Middle frontal gyrus (tissue), 1 donor: ENCODE data around the gene TTLL4.
A peak's percentile ranks its signal among the peaks of the same experiment; 100 is the strongest.
"Not testable (repeated sequence)": the region's sequence is repeated elsewhere in the genome, so short reads cannot be mapped to it uniquely, and the experiment has no call there.

Source experiments
- DNase-seq: peaks from one replicate; pipeline ENCODE4 v3.0.0-alpha.2; 2015; ENCODE audit warnings: low spot score; ENCODE audit errors: extremely low spot score

Gene TTLL4

GRCh38 chr2:218745559-218746469, 35.2 kb downstream of the TTLL4 start:
- DNase-seq: peak; percentile 87

DNA sequence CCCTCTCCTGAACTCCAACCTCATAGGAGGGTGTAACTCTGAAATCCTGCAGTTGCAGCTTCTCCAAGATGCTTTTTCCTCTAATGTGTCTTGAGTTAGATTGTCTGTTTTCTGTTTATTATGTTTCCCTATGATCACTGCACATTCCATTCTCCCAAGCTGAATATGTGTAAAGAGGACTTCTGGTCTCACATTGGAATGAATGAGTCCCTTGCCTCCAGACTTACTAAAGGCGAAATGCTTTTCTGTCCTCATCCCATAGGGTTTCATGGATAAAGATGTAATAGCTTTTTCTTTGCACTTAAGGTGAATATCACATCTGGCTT, 35.8 kb downstream of the TTLL4 start:
- no peak for DNase-seq

DNA sequence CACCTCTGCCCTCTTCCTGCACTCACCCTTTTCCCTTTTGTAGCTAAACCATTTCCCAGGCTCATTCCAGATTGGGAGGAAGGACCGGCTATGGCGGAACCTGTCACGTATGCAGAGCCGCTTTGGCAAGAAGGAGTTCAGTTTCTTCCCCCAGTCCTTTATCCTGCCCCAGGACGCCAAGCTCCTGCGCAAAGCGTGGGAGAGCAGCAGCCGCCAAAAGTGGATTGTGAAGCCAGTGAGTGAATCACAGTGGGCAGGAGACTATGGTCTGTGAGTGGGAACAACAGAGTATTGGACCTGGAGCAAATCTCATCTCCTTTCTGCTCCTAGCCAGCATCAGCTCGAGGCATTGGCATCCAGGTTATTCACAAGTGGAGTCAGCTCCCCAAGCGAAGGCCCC, 36.3 kb downstream of the TTLL4 start:
- DNase-seq: no peak

- no peak for DNase-seq
Measured at GRCh38 chr2:218748741-218749441, 38.3 kb downstream of the TTLL4 start.

DNA sequence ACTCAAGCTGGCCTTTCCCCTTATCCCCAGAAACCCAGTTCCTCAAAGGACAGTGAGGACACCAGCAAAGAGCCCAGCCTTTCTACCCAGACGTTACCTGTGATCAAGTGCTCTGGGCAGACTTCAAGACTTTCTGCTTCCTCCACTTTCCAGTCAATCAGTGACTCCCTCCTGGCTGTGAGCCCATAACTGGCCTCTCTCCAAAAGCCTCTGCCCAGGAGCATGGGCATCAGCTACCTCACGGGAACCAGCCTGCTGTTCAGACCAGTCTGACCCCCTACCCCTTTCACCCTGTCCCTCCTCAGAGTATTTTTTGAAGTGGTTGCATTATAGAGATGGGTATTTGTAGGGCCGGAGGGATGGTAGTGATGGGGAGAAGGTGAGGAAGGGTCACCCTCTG, 43.6 kb downstream of the TTLL4 start:
- DNase-seq: no peak

- DNase-seq: no peak
Measured at GRCh38 chr2:218754781-218755180, 44.1 kb downstream of the TTLL4 start.

- DNase-seq: no peak
Measured at GRCh38 chr2:218755198-218755566, 44.5 kb downstream of the TTLL4 start.

- DNase-seq: no peak
Measured at GRCh38 chr2:218755567-218756404, 45.2 kb downstream of the TTLL4 start.

DNA sequence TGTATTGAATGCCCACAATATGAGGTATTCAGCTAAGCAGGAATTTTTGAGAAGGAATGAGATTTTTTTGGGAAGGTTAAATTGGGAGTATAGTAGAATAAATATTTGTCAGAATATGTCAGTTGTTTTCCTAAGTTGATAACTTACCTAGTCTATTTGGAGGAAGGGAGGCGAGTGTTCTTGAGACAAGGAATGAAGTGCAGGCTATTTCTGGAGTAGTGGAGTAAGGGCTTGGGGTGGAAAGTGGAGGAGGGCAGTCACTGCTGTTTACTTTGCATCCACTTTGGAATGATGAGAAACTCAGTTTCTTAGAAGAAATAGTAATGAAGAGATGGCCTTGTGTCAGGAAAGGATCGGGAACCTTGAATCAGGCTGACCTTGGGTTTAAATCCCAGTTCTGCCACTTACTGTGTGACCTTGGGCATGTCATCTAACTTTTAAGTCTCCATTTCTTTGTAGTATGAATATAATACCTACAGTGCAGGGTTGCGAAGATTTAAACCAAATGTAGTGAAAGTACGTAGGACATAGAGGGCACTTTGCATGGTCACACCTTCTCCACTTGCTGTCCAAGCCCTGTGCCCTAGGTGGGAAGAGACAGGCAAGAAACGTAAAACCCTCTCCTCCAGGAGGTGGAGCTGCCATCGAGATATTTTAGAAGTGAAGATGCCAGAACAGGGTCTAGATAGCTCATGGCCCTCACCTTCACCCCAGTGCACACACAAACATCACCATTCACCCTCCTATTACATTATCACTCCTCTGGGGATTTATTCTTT, 46.2 kb downstream of the TTLL4 start:
- no peak for DNase-seq

DNA sequence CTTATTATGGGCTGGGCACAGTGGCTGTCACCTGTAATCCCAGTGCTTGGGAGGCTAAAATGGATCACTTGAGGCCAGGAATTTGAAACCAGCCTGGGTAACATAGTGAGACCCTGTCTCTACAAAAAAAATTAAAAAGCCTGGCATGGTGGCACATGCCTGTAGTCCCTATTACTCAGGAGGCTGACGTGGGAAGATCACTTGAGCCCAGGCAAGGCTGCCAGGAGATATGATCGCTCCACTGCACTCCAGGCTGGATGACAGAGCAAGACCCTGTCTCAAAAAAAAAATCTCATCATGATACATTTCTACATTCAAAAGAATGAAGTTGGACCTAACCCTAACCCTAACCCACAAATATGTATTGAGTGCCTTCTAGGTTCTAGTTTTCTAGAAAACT, 51.2 kb downstream of the TTLL4 start:
- no peak for DNase-seq

- DNase-seq: not testable (repeated sequence)
Measured at GRCh38 chr2:218772759-218773158, 62.1 kb downstream of the TTLL4 start.

DNA sequence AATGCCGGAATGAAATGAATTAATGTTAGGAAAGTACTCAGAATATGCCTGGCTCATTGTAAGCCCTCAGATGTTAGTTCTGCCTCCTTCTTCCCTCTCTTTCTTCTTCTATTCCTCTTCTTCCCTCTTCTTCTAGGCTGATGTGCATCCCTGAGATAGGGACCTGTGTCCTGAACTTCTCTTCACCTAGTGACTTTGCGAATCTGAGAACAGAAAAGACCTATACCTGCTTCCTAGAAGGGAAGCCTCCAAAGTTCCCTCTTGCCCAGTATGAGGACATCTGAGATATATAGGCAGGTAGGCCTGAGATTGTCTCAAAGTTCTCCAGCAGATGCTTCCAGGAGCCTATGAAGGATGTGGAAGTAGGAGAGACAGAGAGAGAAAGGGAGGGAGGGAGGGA, 63.2 kb downstream of the TTLL4 start:
- no peak for DNase-seq

GRCh38 chr2:218776488-218776887, 65.9 kb downstream of the TTLL4 start:
- no peak for DNase-seq

- DNase-seq: no peak
Measured at GRCh38 chr2:218777276-218777990, 66.8 kb downstream of the TTLL4 start.

DNA sequence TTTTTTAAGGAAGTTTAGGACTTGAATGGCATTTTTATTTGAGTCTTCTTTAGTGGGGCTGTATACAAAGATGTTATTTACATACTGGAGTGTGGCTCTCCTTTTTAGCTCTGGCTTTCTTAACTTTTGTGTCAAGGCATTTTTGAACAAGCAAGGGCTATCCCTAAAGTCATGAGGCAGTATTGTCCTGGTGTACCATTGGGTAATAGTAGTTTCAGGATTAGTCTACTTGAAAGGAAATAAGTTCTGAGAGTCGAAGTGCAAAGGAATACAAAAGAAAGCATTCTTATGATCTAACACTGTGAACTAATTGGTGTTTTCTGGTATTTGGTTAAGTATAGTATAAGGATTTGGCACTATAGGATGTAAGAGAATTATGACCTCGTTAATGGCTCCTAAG, 69.4 kb downstream of the TTLL4 start:
- DNase-seq: no peak

DNA sequence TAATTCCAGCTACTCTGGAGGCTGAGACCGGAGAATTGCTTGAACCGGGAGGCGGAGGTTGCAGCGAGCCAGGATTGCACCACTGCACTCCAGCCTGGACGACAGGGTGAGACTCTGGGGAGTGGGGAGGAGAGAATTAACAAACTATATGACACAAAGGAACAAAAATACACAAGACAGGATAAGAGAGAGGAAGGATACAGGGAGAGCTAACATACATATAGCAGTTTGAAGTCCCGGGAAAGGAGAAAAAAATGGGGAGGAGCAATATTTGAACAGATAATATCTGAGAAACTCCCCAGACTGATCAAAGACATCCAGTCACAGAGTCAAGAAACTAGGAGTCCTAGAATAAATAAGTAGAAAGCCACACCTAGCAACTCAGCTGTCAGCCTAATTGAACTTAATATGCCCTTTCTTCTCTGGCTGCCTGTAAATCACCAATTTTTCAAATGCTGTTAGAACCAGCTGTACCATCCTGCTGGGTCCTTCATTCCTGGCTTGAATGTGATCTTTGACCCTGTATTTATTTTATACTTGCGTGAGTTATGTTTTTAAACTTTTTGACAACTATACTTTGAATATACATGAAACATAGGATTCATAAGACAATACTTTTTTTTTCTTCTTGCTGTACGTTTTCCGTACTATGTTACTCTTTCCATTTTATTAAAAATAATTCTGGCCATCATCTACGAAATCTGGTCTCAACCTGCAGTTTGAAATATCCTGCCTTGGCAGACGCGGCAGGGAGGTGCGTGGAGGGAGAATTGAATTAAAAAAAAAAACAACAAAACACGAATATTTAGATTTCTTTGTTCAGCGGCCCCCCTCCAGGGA, 70.4 kb downstream of the TTLL4 start:
- no peak for DNase-seq

GRCh38 chr2:218781691-218782527, 71.3 kb downstream of the TTLL4 start, which contains the start of gene CYP27A1:
TSS of gene CYP27A1 (plus strand) at chr2:218782147. CDS start at chr2:218782183, 36 bp downstream.
- DNase-seq: no peak

DNA sequence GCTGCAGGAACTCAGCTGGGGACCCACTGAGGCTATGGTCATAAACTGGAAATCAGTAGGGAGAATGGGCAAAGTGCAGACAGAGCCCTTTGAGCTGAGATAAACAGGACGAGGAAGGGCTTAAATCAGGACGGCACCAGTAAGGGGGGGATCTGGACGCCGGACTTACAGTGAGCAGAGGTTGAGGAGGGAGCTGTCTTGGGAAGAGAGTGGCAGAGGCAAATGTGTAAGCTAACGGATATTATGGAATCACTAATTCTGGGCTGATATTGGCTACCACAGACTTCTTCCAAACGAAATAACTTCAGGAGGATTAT, 71.9 kb downstream of the TTLL4 start:
- DNase-seq: no peak

DNA sequence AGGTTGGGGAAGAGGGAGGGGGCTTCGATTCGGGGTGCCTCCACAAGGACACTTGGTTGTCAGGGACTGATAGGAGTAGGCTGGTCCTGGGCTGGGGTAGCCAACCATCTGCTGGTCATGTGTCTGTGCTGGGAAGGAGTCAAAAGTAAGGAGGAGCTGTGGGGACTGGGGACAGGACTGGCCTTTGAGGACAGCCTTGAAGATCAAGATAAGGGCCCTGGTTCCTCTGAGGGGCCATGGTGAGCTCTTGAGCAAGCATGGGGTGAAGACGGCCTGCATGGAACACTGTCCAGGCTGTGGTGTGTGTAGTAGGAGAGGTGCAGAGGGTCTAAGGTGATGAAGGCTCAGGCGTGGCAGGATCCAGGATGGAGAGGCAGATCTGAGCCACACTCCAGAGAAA, 73.1 kb downstream of the TTLL4 start:
- no peak for DNase-seq
